Measurements from ENCODE around the gene DIO1. TPM values are rescaled to one million over a fixed set of nuclear protein-coding genes. Genes with fewer than 3 reads are reported as not detected.
"Not testable (repeated sequence)": the region's sequence is repeated elsewhere in the genome, so short reads cannot be mapped to it uniquely, and the experiment has no call there.

The DIO1 gene
- total RNA-seq, 1 donor: not detected

- H3K4me3 ChIP-seq (ENCODE audit: low read depth, low read length): no peak overlapping the region
- DNase-seq (ENCODE audit: low read depth): no peak
- TF ChIP-seq, protein P1, sequence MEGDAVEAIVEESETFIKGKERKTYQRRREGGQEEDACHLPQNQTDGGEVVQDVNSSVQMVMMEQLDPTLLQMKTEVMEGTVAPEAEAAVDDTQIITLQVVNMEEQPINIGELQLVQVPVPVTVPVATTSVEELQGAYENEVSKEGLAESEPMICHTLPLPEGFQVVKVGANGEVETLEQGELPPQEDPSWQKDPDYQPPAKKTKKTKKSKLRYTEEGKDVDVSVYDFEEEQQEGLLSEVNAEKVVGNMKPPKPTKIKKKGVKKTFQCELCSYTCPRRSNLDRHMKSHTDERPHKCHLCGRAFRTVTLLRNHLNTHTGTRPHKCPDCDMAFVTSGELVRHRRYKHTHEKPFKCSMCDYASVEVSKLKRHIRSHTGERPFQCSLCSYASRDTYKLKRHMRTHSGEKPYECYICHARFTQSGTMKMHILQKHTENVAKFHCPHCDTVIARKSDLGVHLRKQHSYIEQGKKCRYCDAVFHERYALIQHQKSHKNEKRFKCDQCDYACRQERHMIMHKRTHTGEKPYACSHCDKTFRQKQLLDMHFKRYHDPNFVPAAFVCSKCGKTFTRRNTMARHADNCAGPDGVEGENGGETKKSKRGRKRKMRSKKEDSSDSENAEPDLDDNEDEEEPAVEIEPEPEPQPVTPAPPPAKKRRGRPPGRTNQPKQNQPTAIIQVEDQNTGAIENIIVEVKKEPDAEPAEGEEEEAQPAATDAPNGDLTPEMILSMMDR (IDR thresholded peaks at IDR 0.05; ENCODE audit: insufficient read depth, low read depth, low read length): no peak
Measured at GRCh38 chr1:53868565-53868964, 25.4 kb upstream of the DIO1 start.

DNA sequence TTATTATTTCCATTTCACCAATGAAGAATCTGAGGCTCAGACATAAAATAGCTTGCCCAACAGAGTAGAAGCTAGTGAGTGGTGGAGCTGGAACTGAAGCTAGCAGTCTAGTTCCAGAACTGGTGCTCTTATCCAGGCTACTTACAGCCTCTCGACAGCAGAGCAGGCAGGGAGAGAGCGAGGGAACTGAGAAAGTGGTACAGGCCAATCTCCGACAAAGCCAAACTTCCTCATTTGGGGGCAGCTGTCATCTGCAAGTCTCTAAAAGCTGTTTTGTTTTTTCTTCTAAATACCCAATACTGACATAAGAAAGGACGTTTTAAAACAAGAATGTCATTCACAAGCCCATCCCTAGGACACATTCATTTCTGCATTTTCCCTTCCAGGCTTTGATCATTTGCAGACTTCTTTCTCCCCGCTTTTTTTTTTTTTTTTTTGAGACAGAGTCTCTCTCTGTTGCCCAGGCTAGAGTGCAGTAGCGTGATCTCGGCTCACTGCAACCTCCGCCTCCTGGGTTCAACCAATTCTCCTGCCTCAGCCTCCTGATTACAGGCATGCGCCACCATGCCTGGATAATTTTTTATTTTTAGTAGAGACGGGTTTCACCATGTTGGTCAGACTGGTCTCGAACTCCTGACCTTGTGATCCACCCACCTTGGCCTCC lies 24.4 kb upstream of the DIO1 start:
- TF ChIP-seq, protein P1 (IDR thresholded peaks at IDR 0.05; ENCODE audit: insufficient read depth, low read depth, low read length): no peak
- no peak overlapping the region for H3K4me3 ChIP-seq (ENCODE audit: low read depth, low read length)
- no peak for DNase-seq (ENCODE audit: low read depth)

GRCh38 chr1:53871221-53871620 lies 22.8 kb upstream of the DIO1 start:
- no peak for DNase-seq (ENCODE audit: low read depth)

GRCh38 chr1:53871773-53872484 lies 22.1 kb upstream of the DIO1 start:
- no peak overlapping the region for H3K4me3 ChIP-seq (ENCODE audit: low read depth, low read length)
- DNase-seq (ENCODE audit: low read depth): no peak
- TF ChIP-seq, protein P1 (IDR thresholded peaks at IDR 0.05; ENCODE audit: insufficient read depth, low read depth, low read length): no peak

More at GRCh38 chr1:53871221-53871620, 22.8 kb upstream of the DIO1 start:
- no peak overlapping the region for H3K4me3 ChIP-seq (ENCODE audit: low read depth, low read length)
- TF ChIP-seq, protein P1 (IDR thresholded peaks at IDR 0.05; ENCODE audit: insufficient read depth, low read depth, low read length): no peak

- H3K4me3 ChIP-seq (ENCODE audit: low read depth, low read length); DNase-seq (ENCODE audit: low read depth): not testable (repeated sequence)
Measured at GRCh38 chr1:53875150-53875549, 18.8 kb upstream of the DIO1 start.

- DNase-seq (ENCODE audit: low read depth): peak; percentile 76
- no peak overlapping the region for H3K4me3 ChIP-seq (ENCODE audit: low read depth, low read length)
- TF ChIP-seq, protein P1 (IDR thresholded peaks at IDR 0.05; ENCODE audit: insufficient read depth, low read depth, low read length): peak; percentile 71
Measured at GRCh38 chr1:53878492-53879105, 15.4 kb upstream of the DIO1 start.

DNA sequence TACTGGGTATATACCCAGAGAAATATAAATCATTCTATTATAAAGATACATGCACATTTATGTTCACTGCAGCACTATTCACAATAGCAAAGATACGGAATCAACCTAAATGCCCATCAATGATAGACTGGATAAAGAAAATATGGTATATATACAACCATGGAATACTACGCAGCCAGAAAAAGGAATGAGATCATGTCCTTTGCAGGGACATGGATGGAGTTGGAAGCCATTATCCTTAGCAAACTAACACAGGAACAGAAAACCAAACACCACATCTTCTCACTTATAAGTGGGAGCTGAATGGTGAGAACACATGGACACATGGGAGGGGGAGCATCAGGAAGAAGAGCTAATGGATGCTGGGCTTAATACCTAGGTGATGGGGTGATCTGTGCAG lies 12.1 kb upstream of the DIO1 start:
- not testable (repeated sequence) for H3K4me3 ChIP-seq (ENCODE audit: low read depth, low read length); DNase-seq (ENCODE audit: low read depth)

DNA sequence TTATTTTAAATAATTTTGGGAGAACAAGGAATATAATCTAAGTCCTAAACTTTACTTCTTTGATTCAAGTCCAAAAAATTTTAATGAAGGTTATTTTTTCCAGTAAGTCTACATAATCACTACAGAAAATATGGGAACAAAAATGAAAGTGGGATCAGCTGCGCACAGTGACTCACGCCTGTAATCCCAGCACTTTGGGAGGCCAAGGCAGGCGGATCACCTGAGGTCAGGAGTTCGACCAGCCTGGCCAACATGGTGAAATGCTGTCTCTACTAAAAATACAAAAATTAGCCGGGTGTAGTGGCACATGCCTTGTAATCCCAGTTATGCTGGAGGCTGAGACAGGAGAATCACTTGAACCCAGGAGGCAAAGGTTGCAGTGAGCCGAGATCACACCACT lies 10.4 kb upstream of the DIO1 start:
- H3K4me3 ChIP-seq (ENCODE audit: low read depth, low read length); DNase-seq (ENCODE audit: low read depth): not testable (repeated sequence)
